GM12878 (cell line): ENCODE data around the gene PHLPP1. TPM values are rescaled to one million over a fixed set of nuclear protein-coding genes. Genes with fewer than 3 reads are reported as not detected.

Experiments used
- ATAC-seq: fragments of 200-7000 bp; cut with Tn5 transposase; 3 replicates; pipeline ENCODE4 v1.9.1; 2020; ENCODE audit warnings: mild to moderate bottlenecking, moderate library complexity
- BruUV-seq: library from RNA; stranded (reverse); fragments of 400-500 nt; replicated peaks from 2 replicates; lab custom pipeline; 2021; lab: Mats Ljungman, UMichigan
- CTCF ChIA-PET: fragments of 300-600 bp; sonication (Branson Sonifier 250); formaldehyde crosslinking; extraction: SDS; loops from one replicate; lab custom pipeline; 2021; ENCODE audit warnings: inconsistent platforms; lab: Yijun Ruan, JAX
- POLR2A ChIA-PET: fragments of 350-600 bp; formaldehyde crosslinking; extraction: SDS; loops from one replicate; lab custom pipeline; 2021; ENCODE audit warnings: inconsistent platforms; lab: Charles Lee
- RAD21 ChIA-PET: fragments of 300-600 bp; sonication (Branson Sonifier 250); formaldehyde crosslinking; loops from one replicate; lab custom pipeline; 2023; ENCODE audit warnings: antibody characterized with exemption; ENCODE audit not compliant: unreplicated experiment; lab: Charles Lee
- SMC1A ChIA-PET: fragments of 300-600 bp; sonication (Branson Sonifier 250); formaldehyde crosslinking; loops from one replicate; lab custom pipeline; 2023; ENCODE audit not compliant: unreplicated experiment, uncharacterized antibody; lab: Charles Lee
- DNase-seq: peaks from one replicate; pipeline ENCODE4 v3.0.0-alpha.2; 2011; ENCODE audit warnings: low read depth, low spot score
- FAIRE-seq: peaks from 3 replicates; lab custom pipeline; 2011; peaks lifted over from hg19 to GRCh38; lab: Jason Lieb, UNC
- H2AFZ ChIP-seq: 2 replicates; pipeline ENCODE4 v1.6.0; 2011; ENCODE audit warnings: low read depth, low read length, control low read depth; ENCODE audit not compliant: control insufficient read depth
- H3K27ac ChIP-seq: 2 replicates; pipeline ENCODE4 v1.5.1; 2011; ENCODE audit warnings: control low read depth; ENCODE audit not compliant: control insufficient read depth, insufficient read depth
- H3K27me3 ChIP-seq, 2 experiments: replicated peaks in 1 of 2; 2 replicates each; pipeline versions ENCODE4 v1.6.0 to v1.6.1; 2011; ENCODE audit warnings: low read length in 1 of 2; ENCODE audit not compliant: control insufficient read depth in 2 of 2, insufficient read depth in 2 of 2
- H3K36me3 ChIP-seq, 2 experiments: 2 replicates each; pipeline ENCODE4 v1.5.1; 2011; ENCODE audit warnings: low read length in 1 of 2; ENCODE audit not compliant: control insufficient read depth in 2 of 2, insufficient read depth in 2 of 2
- H3K4me1 ChIP-seq: 2 replicates; pipeline ENCODE4 v1.6.1; 2011; ENCODE audit warnings: mild to moderate bottlenecking, low read length, moderate library complexity, mixed read lengths; ENCODE audit not compliant: control insufficient read depth, insufficient read depth
- H3K4me2 ChIP-seq: 2 replicates; pipeline ENCODE4 v1.6.0; 2011; ENCODE audit warnings: control low read depth; ENCODE audit not compliant: control insufficient read depth, insufficient read depth
- H3K4me3 ChIP-seq: fragments of 200-600 bp; sonication (generic); 2 replicates; pipeline ENCODE4 v1.5.1; 2016
- H3K79me2 ChIP-seq: 2 replicates; pipeline ENCODE4 v1.6.0; 2011; ENCODE audit warnings: low read length; ENCODE audit not compliant: control insufficient read depth, insufficient read depth
- H3K9ac ChIP-seq: 2 replicates; pipeline ENCODE4 v1.8.0; 2011; ENCODE audit warnings: low read length, control low read depth, mixed read lengths; ENCODE audit not compliant: control insufficient read depth, insufficient read depth
- H3K9me3 ChIP-seq: replicated peaks from 3 replicates; pipeline ENCODE4 v1.5.1; 2011; ENCODE audit warnings: mild to moderate bottlenecking, low read length; ENCODE audit not compliant: control insufficient read depth, insufficient read depth
- H4K20me1 ChIP-seq: 2 replicates; pipeline ENCODE4 v1.6.0; 2011; ENCODE audit not compliant: control insufficient read depth, insufficient read depth
- ATF3 ChIP-seq: IDR thresholded peaks from 2 replicates; pipeline ENCODE4 v1.6.1; 2011; ENCODE audit warnings: low read depth, mild to moderate bottlenecking, low read length, moderate library complexity, borderline replicate concordance; ENCODE audit errors: extremely low read depth
- BCL11A ChIP-seq: IDR thresholded peaks from 2 replicates; pipeline ENCODE4 v1.6.1; 2011; ENCODE audit warnings: low read depth, low read length
- BHLHE40 ChIP-seq, 2 experiments: fragments of 450-650 bp in 1 of 2; IDR thresholded peaks; 2 replicates each; pipeline ENCODE4 v1.6.1; 2011 to 2017; ENCODE audit warnings: low read depth in 2 of 2, borderline replicate concordance in 1 of 2, improper control_type of control experiment in 1 of 2, low read length in 1 of 2, mild to moderate bottlenecking in 1 of 2
- BRCA1 ChIP-seq: IDR thresholded peaks from 2 replicates; pipeline ENCODE4 v1.6.1; 2011; ENCODE audit warnings: low read depth, low read length, improper control_type of control experiment
- CHD4 ChIP-seq: fragments of 200-600 bp; sonication (generic); IDR thresholded peaks from 2 replicates; pipeline ENCODE4 v1.6.1; 2016; ENCODE audit warnings: mild to moderate bottlenecking
- CREB1 ChIP-seq: IDR thresholded peaks from 2 replicates; pipeline ENCODE4 v1.6.1; 2012; ENCODE audit warnings: low read depth, mild to moderate bottlenecking, inconsistent platforms
- ESRRA ChIP-seq: IDR thresholded peaks from 2 replicates; pipeline ENCODE4 v1.6.1; 2012; ENCODE audit warnings: mild to moderate bottlenecking, low read length, improper control_type of control experiment
- GABPA ChIP-seq: IDR thresholded peaks from 2 replicates; pipeline ENCODE4 v1.6.1; 2014; ENCODE audit warnings: antibody characterized with exemption, low read depth, mild to moderate bottlenecking, inconsistent platforms
- IKZF1 ChIP-seq: fragments of 450-650 bp; conservative IDR thresholded peaks from 2 replicates; pipeline ENCODE4 v1.6.1; 2017; ENCODE audit warnings: antibody characterized with exemption, mild to moderate bottlenecking
- IRF3 ChIP-seq: fragments of 450-650 bp; IDR thresholded peaks from 2 replicates; pipeline ENCODE4 v1.6.1; 2014; ENCODE audit warnings: mild to moderate bottlenecking
- JUND ChIP-seq: IDR thresholded peaks from 2 replicates; pipeline ENCODE4 v1.6.1; 2012; ENCODE audit warnings: low read depth, mild to moderate bottlenecking, low read length, improper control_type of control experiment, moderate library complexity
- MXI1 ChIP-seq: fragments of 150-350 bp; IDR thresholded peaks from 2 replicates; pipeline ENCODE4 v1.6.1; 2011; ENCODE audit warnings: low read depth, mild to moderate bottlenecking, inconsistent platforms, low read length, improper control_type of control experiment
- NR2F1 ChIP-seq: fragments of 450-650 bp; conservative IDR thresholded peaks from 2 replicates; pipeline ENCODE4 v1.6.1; 2017; ENCODE audit warnings: mild to moderate bottlenecking
- PAX5 ChIP-seq: IDR thresholded peaks from 2 replicates; pipeline ENCODE4 v1.6.1; 2011; ENCODE audit warnings: low read depth, low read length, borderline replicate concordance
- SMAD5 ChIP-seq: IDR thresholded peaks from 2 replicates; pipeline ENCODE4 v1.6.1; 2016; ENCODE audit warnings: antibody characterized with exemption, low read depth
- SP1 ChIP-seq: IDR thresholded peaks from one replicate; pipeline ENCODE4 v1.6.1; 2011; ENCODE audit warnings: low read depth, low read length
- SREBF1 ChIP-seq: IDR thresholded peaks from 2 replicates; pipeline ENCODE4 v1.6.1; 2012; ENCODE audit warnings: mild to moderate bottlenecking, low read length
- SUPT20H ChIP-seq: IDR thresholded peaks from 2 replicates; pipeline ENCODE4 v1.6.1; 2011; ENCODE audit warnings: low read depth, mild to moderate bottlenecking, low read length, moderate library complexity, borderline replicate concordance; ENCODE audit not compliant: control insufficient read depth
- SUZ12 ChIP-seq: fragments of 200-600 bp; sonication (generic); IDR thresholded peaks from one replicate; pipeline ENCODE4 v1.6.1; 2018; ENCODE audit warnings: antibody characterized with exemption, mild to moderate bottlenecking; ENCODE audit not compliant: unreplicated experiment
- TAF1 ChIP-seq: IDR thresholded peaks from 2 replicates; pipeline ENCODE4 v1.6.1; 2011; ENCODE audit warnings: mild to moderate bottlenecking, low read depth, low read length, borderline replicate concordance
- USF1 ChIP-seq: IDR thresholded peaks from 2 replicates; pipeline ENCODE4 v1.6.1; 2011; ENCODE audit warnings: borderline replicate concordance, low read depth, mild to moderate bottlenecking, moderate library complexity, mixed read lengths, low read length; ENCODE audit not compliant: insufficient read depth; ENCODE audit errors: extremely low read length
- YBX1 ChIP-seq: fragments of 450-650 bp; IDR thresholded peaks from 2 replicates; pipeline ENCODE4 v1.6.1; 2016; ENCODE audit warnings: antibody characterized with exemption
- ZNF217 ChIP-seq: fragments of 450-650 bp; IDR thresholded peaks from 2 replicates; pipeline ENCODE4 v1.6.1; 2017; ENCODE audit warnings: antibody characterized with exemption, mild to moderate bottlenecking
- ZNF24 ChIP-seq: fragments of 450-650 bp; IDR thresholded peaks from 2 replicates; pipeline ENCODE4 v1.6.1; 2017; ENCODE audit warnings: antibody characterized with exemption, mild to moderate bottlenecking
- ZNF384 ChIP-seq: IDR thresholded peaks from 2 replicates; pipeline ENCODE4 v1.6.1; 2012; ENCODE audit warnings: low read depth, mild to moderate bottlenecking, low read length, improper control_type of control experiment, borderline replicate concordance
- ZNF622 ChIP-seq: fragments of 450-650 bp; IDR thresholded peaks from 2 replicates; pipeline ENCODE4 v1.6.1; 2017; ENCODE audit warnings: mild to moderate bottlenecking, inconsistent platforms
- WGBS: methylation state at CpG from one replicate; pipeline ENCODE4 v1.1.6; 2016; ENCODE audit warnings: low lambda C conversion rate; ENCODE audit not compliant: insufficient replicate concordance, insufficient coverage; ENCODE audit errors: missing lambda C conversion rate; 5-methylcytosine and 5-hydroxymethylcytosine counted together
- in situ Hi-C: fragments of 300-500 bp; cut with MboI; formaldehyde crosslinking; loops from 9 replicates; pipeline ENCODE4 v1.14.3; 2018; ENCODE audit warnings: mixed read lengths
- intact Hi-C: fragments of 100-400 bp; cut with micrococcal nuclease; formaldehyde crosslinking; loops from one replicate; pipeline ENCODE4 v1.14.2; 2022; ENCODE audit not compliant: unreplicated experiment
- polyA plus RNA-seq, 11 experiments: library from polyadenylated mRNA; depleted of rRNA in 4 of 11; unstranded in 6 of 11; stranded (reverse) in 5 of 11; fragments of >200 nt; fragmentation: Nextera tagmentation in 4 of 11; fragmentation: Illumina TruSeq in 1 of 11; extraction: Ambion mirVana in 4 of 11; extraction: Trizol in 1 of 11; gene quantifications; 1 replicate in 1 of 11; 2 replicates in 10 of 11; pipeline versions ENCODE4 v1.2.1 to v1.2.3, GENCODE V29; 2011 to 2016; ENCODE audit warnings: inconsistent platforms in 2 of 11, missing spikeins in 2 of 11, low read depth in 1 of 11
- total RNA-seq, 4 experiments: library from RNA; depleted of rRNA in 3 of 4; stranded (reverse); fragments of >200 nt in 3 of 4; fragmentation: Illumina TruSeq in 1 of 4; extraction: Trizol in 1 of 4; gene quantifications; 2 replicates each; pipeline versions ENCODE4 v1.2.1 to v1.2.3, GENCODE V29; 2013 to 2021

The PHLPP1 gene
- total and polyA plus RNA-seq, 10 of the 15 experiments (the other 5 are each of a cell fraction or from before 2014, with no cell fraction given): 0.42 to 7.0 (median 1.9) TPM

GRCh38 chr18:62928326-62928725 lies 213.0 kb downstream of the PHLPP1 start:
- ChIA-PET SMC1A (no interaction called here), POLR2A (interaction anchor here (0.5 kb wide), 1 partner anchor 71 kb away, joined by 3 read pairs; no protein-coding TSS in a partner anchor)
- WGBS: 73% methylated on average over 1 of the region's 1 CpG

GRCh38 chr18:62933261-62933887 lies 218.0 kb downstream of the PHLPP1 start:
- in situ Hi-C loops: no loop called here
- H3K27ac ChIP-seq: no peak overlapping the region
- no peaks in the 10 kb centered on the region for H4K20me1 ChIP-seq
- H3K4me3 ChIP-seq: no peak overlapping the region
- no TSS peak for BruUV-seq
- H3K4me1 ChIP-seq: peaks cover 6% of the 10 kb centered on the region; the same call in 1 of the 2 replicates
- DNase-seq (no peak), ATAC-seq (no peak), FAIRE-seq (no peak)
- CTCF ChIA-PET: no interaction called here
- no peaks in the 10 kb centered on the region for H3K79me2 ChIP-seq
- H3K9ac ChIP-seq: no peak overlapping the region
- RAD21 ChIA-PET: no interaction called here
- SMC1A ChIA-PET: no interaction called here
- WGBS: 36% methylated on average over 2 of the region's 2 CpGs
- no peaks in the 10 kb centered on the region for H3K9me3 ChIP-seq
- H3K36me3 ChIP-seq: no peaks in the 10 kb centered on the region
- intact Hi-C loops: no loop called here
- no peaks in the 10 kb centered on the region for H3K27me3 ChIP-seq
- no peak overlapping the region for H2AFZ ChIP-seq
- H3K4me2 ChIP-seq: no peak overlapping the region
- POLR2A ChIA-PET: no interaction called here
- no peak for TF ChIP-seq CHD4
- no peak for TF ChIP-seq SUZ12
- no peak for TF ChIP-seq BHLHE40 (IDR thresholded peaks at IDR 0.05; ENCODE audit: borderline replicate concordance in 1 of 2, low read depth in 2 of 2, low read length in 1 of 2)
- TF ChIP-seq ATF3: no peak
- TF ChIP-seq CREB1: no peak
- no peak for TF ChIP-seq SREBF1
- no peak for TF ChIP-seq PAX5
- TF ChIP-seq ZNF217: no peak
- no peak for TF ChIP-seq USF1
- TF ChIP-seq IRF3: no peak

More at GRCh38 chr18:62928326-62928725, 213.0 kb downstream of the PHLPP1 start:
- Histone ChIP-seq H3K9ac (no peak overlapping the region), H3K4me2 (no peak overlapping the region), H2AFZ (no peak overlapping the region), H3K27ac (no peak overlapping the region), H3K36me3 (no peaks in the 10 kb centered on the region), H3K27me3 (no peaks in the 10 kb centered on the region), H3K9me3 (no peaks in the 10 kb centered on the region), H4K20me1 (no peaks in the 10 kb centered on the region)
- in situ Hi-C loops: no loop called here
- ChIA-PET RAD21 (no interaction called here), CTCF (interaction anchor here (0.8 kb wide), 1 partner anchor 208 kb away, joined by 3 read pairs; no protein-coding TSS in a partner anchor)
- ATAC-seq (no peak), DNase-seq (no peak), FAIRE-seq (no peak)
- intact Hi-C loops: no loop called here
- no peak for TF ChIP-seq BCL11A
- TF ChIP-seq SUPT20H: no peak
- no peak for TF ChIP-seq BRCA1
- TF ChIP-seq ZNF217: no peak
- no peak for TF ChIP-seq JUND
- TF ChIP-seq ZNF24: no peak
- no peak for TF ChIP-seq TAF1
- TF ChIP-seq GABPA: no peak
- TF ChIP-seq NR2F1: no peak
- no peak for TF ChIP-seq SP1
- TF ChIP-seq ZNF622: no peak
- no peak for TF ChIP-seq YBX1
- no peak for TF ChIP-seq SMAD5
- TF ChIP-seq ESRRA: no peak
- TF ChIP-seq MXI1: no peak
- no peak for TF ChIP-seq ZNF384
- TF ChIP-seq IKZF1: no peak
- TF ChIP-seq, all 136 proteins: peak for 0
- Histone ChIP-seq H3K4me3 (no peak overlapping the region), H3K79me2 (no peaks in the 10 kb centered on the region), H3K4me1 (peaks cover 4% of the 10 kb centered on the region)
- no TSS peak for BruUV-seq
